Endothelial cell of umbilical vein (primary cell): ENCODE measurements around the gene LGR4. TPM values are rescaled to one million over a fixed set of nuclear protein-coding genes. Genes with fewer than 3 reads are reported as not detected.

Experiments
- BruUV-seq: library from RNA; stranded (reverse); fragments of 400-500 nt; replicated peaks from 2 replicates; lab custom pipeline; 2021; lab: Mats Ljungman, UMichigan
- CTCF ChIA-PET: fragments of 300-600, 350-600 bp; sonication (Branson Sonifier 250); formaldehyde crosslinking; loops from one replicate; lab custom pipeline; 2021; ENCODE audit warnings: antibody characterized with exemption, inconsistent platforms; lab: Charles Lee
- POLR2A ChIA-PET: fragments of 300-600, 350-600 bp; sonication (Branson Sonifier 250); formaldehyde crosslinking; loops from one replicate; lab custom pipeline; 2021; ENCODE audit warnings: antibody characterized with exemption, inconsistent platforms; lab: Charles Lee
- DNase-seq: peaks from one replicate; pipeline ENCODE4 v3.0.0-alpha.2; 2011; ENCODE audit warnings: low read depth, low spot score
- FAIRE-seq: peaks from 2 replicates; lab custom pipeline; 2011; peaks lifted over from hg19 to GRCh38; lab: Jason Lieb, UNC
- H2AFZ ChIP-seq: 2 replicates; pipeline ENCODE4 v1.6.0; 2012; ENCODE audit warnings: low read depth, low read length, control low read depth, inconsistent platforms
- H3K27ac ChIP-seq: 2 replicates; pipeline ENCODE4 v1.5.1; 2011; ENCODE audit warnings: low read depth, mild to moderate bottlenecking, control low read depth, low read length, moderate library complexity; ENCODE audit not compliant: insufficient read depth
- H3K27me3 ChIP-seq, 2 experiments: 2 replicates each; pipeline versions ENCODE4 v1.6.0 to v1.6.1; 2011; ENCODE audit warnings: low read length in 2 of 2, mixed read lengths in 1 of 2; ENCODE audit not compliant: control insufficient read depth in 2 of 2, insufficient read depth in 2 of 2
- H3K36me3 ChIP-seq, 2 experiments: 2 replicates in 1 of 2; 3 replicates in 1 of 2; pipeline ENCODE4 v1.5.1; 2011; ENCODE audit warnings: low read length in 2 of 2, mild to moderate bottlenecking in 1 of 2, moderate library complexity in 1 of 2; ENCODE audit not compliant: control insufficient read depth in 2 of 2, insufficient read depth in 2 of 2; ENCODE audit errors: extremely low read depth in 1 of 2
- H3K4me1 ChIP-seq: 3 replicates; pipeline ENCODE4 v1.5.1; 2011; ENCODE audit warnings: mild to moderate bottlenecking, low read length; ENCODE audit not compliant: control insufficient read depth, insufficient read depth; ENCODE audit errors: extremely low read depth
- H3K4me2 ChIP-seq: 2 replicates; pipeline ENCODE4 v1.6.1; 2011; ENCODE audit warnings: low read length, control low read depth, mixed read lengths; ENCODE audit not compliant: insufficient read depth
- H3K4me3 ChIP-seq, 3 experiments: fragments of 200-600 bp in 1 of 3; sonication (generic), shearing (Covaris generic) in 1 of 3; replicated peaks in 1 of 3; 2 replicates each; pipeline ENCODE4 v1.5.1; 2011 to 2016; ENCODE audit warnings: control low read depth in 3 of 3, low read length in 3 of 3, mild to moderate bottlenecking in 2 of 3, inconsistent platforms in 1 of 3, low read depth in 1 of 3, moderate library complexity in 1 of 3; ENCODE audit not compliant: insufficient read depth in 1 of 3
- H3K79me2 ChIP-seq: 2 replicates; pipeline ENCODE4 v1.6.0; 2012; ENCODE audit warnings: low read length, inconsistent platforms; ENCODE audit not compliant: control insufficient read depth, insufficient read depth
- H3K9ac ChIP-seq: replicated peaks from 2 replicates; pipeline ENCODE3; 2011; ENCODE audit warnings: low read length, control low read depth; ENCODE audit not compliant: insufficient read depth; ENCODE audit errors: extremely low read depth
- H3K9me1 ChIP-seq: replicated peaks from 3 replicates; pipeline ENCODE4 v1.6.0; 2011; ENCODE audit warnings: mild to moderate bottlenecking, low read length; ENCODE audit not compliant: control insufficient read depth, insufficient read depth; ENCODE audit errors: extremely low read depth
- H3K9me3 ChIP-seq: replicated peaks from 2 replicates; pipeline ENCODE4 v1.5.1; 2012; ENCODE audit warnings: low read length, inconsistent platforms; ENCODE audit not compliant: control insufficient read depth, insufficient read depth
- H4K20me1 ChIP-seq: replicated peaks from 2 replicates; pipeline ENCODE3; 2011; ENCODE audit warnings: mild to moderate bottlenecking, low read length; ENCODE audit not compliant: control insufficient read depth, insufficient read depth; ENCODE audit errors: extremely low read depth
- CTCF ChIP-seq, 2 donors: IDR thresholded peaks; 1 replicate in 1 of 2; 2 replicates in 1 of 2; pipeline ENCODE4 v1.5.1; 2011; ENCODE audit warnings: low read length in 2 of 2, mild to moderate bottlenecking in 2 of 2, moderate library complexity in 2 of 2, control low read depth in 1 of 2, inconsistent platforms in 1 of 2, low read depth in 1 of 2; ENCODE audit not compliant: insufficient read depth in 1 of 2; ENCODE audit errors: extremely low read depth in 1 of 2
- EZH2 ChIP-seq: IDR thresholded peaks from 2 replicates; pipeline ENCODE4 v1.6.1; 2012; ENCODE audit warnings: borderline replicate concordance, low read depth, mild to moderate bottlenecking, moderate library complexity, low read length, inconsistent platforms; ENCODE audit not compliant: severe bottlenecking
- FOS ChIP-seq: IDR thresholded peaks from 2 replicates; pipeline ENCODE4 v1.6.1; 2011; ENCODE audit warnings: mild to moderate bottlenecking, low read length, moderate library complexity, borderline replicate concordance; ENCODE audit not compliant: insufficient read depth
- GATA2 ChIP-seq: IDR thresholded peaks from 2 replicates; pipeline ENCODE4 v1.7.0; 2011; ENCODE audit warnings: low read depth, mild to moderate bottlenecking, moderate library complexity, mixed read lengths, low read length; ENCODE audit not compliant: insufficient read length, insufficient read depth
- JUN ChIP-seq: IDR thresholded peaks from 2 replicates; pipeline ENCODE4 v1.6.1; 2011; ENCODE audit warnings: borderline replicate concordance, low read depth; ENCODE audit not compliant: insufficient read length, insufficient read depth
- MAX ChIP-seq: IDR thresholded peaks from 2 replicates; pipeline ENCODE4 v1.6.1; 2011; ENCODE audit not compliant: insufficient read depth, insufficient read length
- MYC ChIP-seq: IDR thresholded peaks from one replicate; pipeline ENCODE4 v1.6.1; 2011; ENCODE audit warnings: mild to moderate bottlenecking, low read depth, low read length
- POLR2A ChIP-seq: IDR thresholded peaks from 2 replicates; pipeline ENCODE4 v1.6.1; 2012; ENCODE audit warnings: low read depth, mild to moderate bottlenecking, control low read depth, low read length
- POLR2AphosphoS5 ChIP-seq: IDR thresholded peaks from 2 replicates; pipeline ENCODE4 v1.6.1; 2012; ENCODE audit warnings: low read depth, mild to moderate bottlenecking, control low read depth, low read length, moderate library complexity; ENCODE audit not compliant: insufficient read depth
- dilution Hi-C: fragments of 300-500 bp; cut with MboI; formaldehyde crosslinking; loops from one replicate; pipeline ENCODE4 v1.15.0; 2019; ENCODE audit warnings: low sequenced_read_pairs; ENCODE audit not compliant: extremely low pct_ligation_motif_present
- intact Hi-C: fragments of 100-400 bp; cut with micrococcal nuclease; formaldehyde crosslinking; loops from one replicate; pipeline ENCODE4 v1.10.0; 2022
- polyA plus RNA-seq, 4 experiments: library from polyadenylated mRNA; depleted of rRNA in 3 of 4; stranded (reverse) in 3 of 4; unstranded in 1 of 4; fragments of >200 nt; gene quantifications; 2 replicates each; pipeline versions ENCODE4 v1.2.1 to v1.2.3, GENCODE V29; 2011 to 2012; ENCODE audit warnings: missing spikeins in 1 of 4
- total RNA-seq: library from RNA; stranded (reverse); gene quantifications from 2 replicates; pipeline ENCODE4 v1.2.3, GENCODE V29; 2021

Gene LGR4
- total and polyA plus RNA-seq, 2 donors (not counting 3 experiments of a cell fraction or from before 2014, with no cell fraction given), result 1.3 to 3.1 TPM

GRCh38 chr11:27477243-27477642 is 4.7 kb upstream of the LGR4 start:
- ChIA-PET CTCF (interaction anchor here (3.8 kb wide), 1 partner anchor 293 kb away, joined by 13 read pairs; no protein-coding TSS in a partner anchor), POLR2A (no interaction called here)
- dilution Hi-C loops, result loop anchor here (25.0 kb wide), 1 partner anchor 290 kb away; no protein-coding TSS in a partner anchor
- intact Hi-C loops, result no loop called here
- Histone ChIP-seq H3K79me2 (no peaks in the 10 kb centered on the region), H3K9ac (no peak overlapping the region), H3K27me3 (no peaks in the 10 kb centered on the region), H3K9me3 (no peaks in the 10 kb centered on the region), H3K4me2 (no peak overlapping the region), H3K4me1 (no peaks in the 10 kb centered on the region), H3K27ac (no peak overlapping the region), H3K9me1 (no peaks in the 10 kb centered on the region), H3K4me3 (no peak overlapping the region), H3K36me3 (no peaks in the 10 kb centered on the region), H2AFZ (no peak overlapping the region), H4K20me1 (no peaks in the 10 kb centered on the region)
- BruUV-seq, result no TSS peak
- no peak for DNase-seq
- FAIRE-seq, result no peak
- TF ChIP-seq MYC, result no peak
- TF ChIP-seq POLR2A, result no peak
- TF ChIP-seq JUN, result no peak
- TF ChIP-seq CTCF (IDR thresholded peaks at IDR 0.05; ENCODE audit: extremely low read depth in 1 of 2, insufficient read depth in 1 of 2, low read depth in 1 of 2, low read length in 2 of 2), result no peak
- TF ChIP-seq FOS, result no peak
- TF ChIP-seq GATA2, result no peak
- TF ChIP-seq MAX, result no peak
- no peak for TF ChIP-seq POLR2AphosphoS5
- TF ChIP-seq EZH2, result no peak
